Activated T-helper 2 cell treated with anti-CD3 and anti-CD28 coated beads, Interferon-gamma antibody, Interleukin-2, Interleukin-4, amounts not matched to agents 10 μg/mL and 5 μg/mL and 100 μg/mL, durations not matched to agents 14 hours and 24 hours and 36 hours (primary cell): ENCODE measurements around the gene MRPS18B. TPM values are rescaled to one million over a fixed set of nuclear protein-coding genes. Genes with fewer than 3 reads are reported as not detected.

ENCODE experiments used
- DNase-seq: peaks from one replicate; pipeline ENCODE4 v3.0.0; 2021; ENCODE audit warnings: low spot score
- H3K27ac Mint-ChIP-seq: one replicate; pipeline ENCODE4 v1.8.0; 2021; ENCODE audit warnings: mixed read lengths
- H3K27me3 Mint-ChIP-seq: one replicate; pipeline ENCODE4 v1.8.0; 2021; ENCODE audit warnings: low read depth, mixed read lengths
- H3K36me3 Mint-ChIP-seq: one replicate; pipeline ENCODE4 v1.8.0; 2021; ENCODE audit warnings: low read depth, mixed read lengths
- H3K4me1 Mint-ChIP-seq: one replicate; pipeline ENCODE4 v1.8.0; 2021; ENCODE audit warnings: low read depth, mixed read lengths
- H3K4me3 Mint-ChIP-seq: one replicate; pipeline ENCODE4 v1.8.0; 2021; ENCODE audit warnings: low read depth, mild to moderate bottlenecking, moderate library complexity, mixed read lengths
- H3K9me3 Mint-ChIP-seq: one replicate; pipeline ENCODE4 v1.8.0; 2021; ENCODE audit warnings: mixed read lengths
- intact Hi-C: fragments of 100-400 bp; cut with micrococcal nuclease; formaldehyde crosslinking; loops from one replicate; pipeline ENCODE4 v1.15.1; 2023
- total RNA-seq: library from RNA; stranded (reverse); gene quantifications from 2 replicates; pipeline ENCODE4 v1.2.3, GENCODE V29; 2022

Gene MRPS18B
- total RNA-seq, result 71.9 and 74.9 TPM in 2 replicates

- intact Hi-C loops, result loop anchor here (1.0 to 10.0 kb wide), 9 partner anchors 9 to 927 kb away; partner anchors contain the start of genes ABCF1, ATAT1, ATP6V1G2 and C6orf136
- Mint-ChIP-seq H3K4me3 (peak within 1 kb of the TSS; percentile 96), H3K27me3 (peaks cover 3% of the 10 kb centered on the region), H3K36me3 (peaks cover 73% of the 10 kb centered on the region), H3K4me1 (peaks cover 26% of the 10 kb centered on the region), H3K9me3 (no peaks in the 10 kb centered on the region), H3K27ac (peak within 1 kb of the TSS; percentile 98)
- DNase-seq, result peak; percentile 97
Measured at GRCh38 chr6:30617565-30618269, at the start of gene MRPS18B. MRPS18B (plus strand) TSS chr6:30617840; CDS start chr6:30617866, 26 bp downstream.

- Mint-ChIP-seq H3K36me3 (peaks cover 28% of the 10 kb centered on the region), H3K27ac (no peak overlapping the region), H3K9me3 (no peaks in the 10 kb centered on the region), H3K4me1 (peaks cover 42% of the 10 kb centered on the region), H3K27me3 (no peaks in the 10 kb centered on the region), H3K4me3 (no peak overlapping the region)
- intact Hi-C loops, result no loop called here
- no peak for DNase-seq
Measured at GRCh38 chr6:30568245-30568644, 49.4 kb upstream of the MRPS18B start.

DNA sequence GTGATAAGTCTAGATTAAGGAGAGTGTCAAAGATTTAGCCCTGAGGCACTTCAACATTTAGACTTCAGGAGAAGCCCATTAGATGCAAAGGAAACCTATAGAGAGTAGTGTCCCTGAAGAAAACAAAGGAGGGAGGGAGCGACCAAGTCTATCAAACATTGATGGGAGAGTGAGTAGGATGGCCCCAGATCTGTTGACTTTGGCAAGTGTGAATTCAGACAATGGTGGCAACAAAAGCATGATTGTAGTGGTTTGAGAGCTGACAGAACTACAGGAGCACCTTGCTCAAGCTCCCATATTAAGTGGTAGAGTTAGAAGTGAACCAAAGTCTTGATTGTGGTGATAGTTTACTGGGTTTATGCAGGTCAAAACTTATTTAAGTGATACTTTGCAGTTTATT, 47.4 kb upstream of the MRPS18B start:
- Mint-ChIP-seq H3K27ac (peak overlapping the region; percentile 24), H3K9me3 (no peaks in the 10 kb centered on the region), H3K36me3 (peaks cover 32% of the 10 kb centered on the region), H3K27me3 (no peaks in the 10 kb centered on the region), H3K4me3 (peak overlapping the region; percentile 91), H3K4me1 (peaks cover 58% of the 10 kb centered on the region)
- intact Hi-C loops, result loop anchor here (5.0 to 10.0 kb wide), 2 partner anchors 147 to 245 kb away; partner anchors contain the start of genes MDC1 and TRIM39
- no peak for DNase-seq

- peak overlapping the region; percentile 92 for H3K27ac Mint-ChIP-seq
- H3K4me3 Mint-ChIP-seq, result peak overlapping the region; percentile 91
- no peaks in the 10 kb centered on the region for H3K27me3 Mint-ChIP-seq
- no peak for DNase-seq
- intact Hi-C loops, result loop anchor here (1.0 to 10.0 kb wide), 4 partner anchors 14 to 246 kb away; partner anchors contain the start of genes GNL1, MDC1, MRPS18B and PPP1R10
- H3K9me3 Mint-ChIP-seq, result no peaks in the 10 kb centered on the region
- peaks cover 32% of the 10 kb centered on the region for H3K36me3 Mint-ChIP-seq
- H3K4me1 Mint-ChIP-seq, result peaks cover 57% of the 10 kb centered on the region
Measured at GRCh38 chr6:30570740-30571074, 46.9 kb upstream of the MRPS18B start.

GRCh38 chr6:30571075-30571761, 46.4 kb upstream of the MRPS18B start, which contains the start of gene ABCF1:
ABCF1 (plus strand) TSS chr6:30571442; CDS start chr6:30571488, 46 bp downstream.
- Mint-ChIP-seq H3K27me3 (no peaks in the 10 kb centered on the region), H3K9me3 (no peaks in the 10 kb centered on the region), H3K4me3 (peak within 1 kb of the TSS; percentile 91), H3K36me3 (peaks cover 32% of the 10 kb centered on the region), H3K4me1 (peaks cover 56% of the 10 kb centered on the region), H3K27ac (peak within 1 kb of the TSS; percentile 92)
- intact Hi-C loops, result loop anchor here (1.0 to 10.0 kb wide), 4 partner anchors 15 to 246 kb away; partner anchors contain the start of genes GNL1, MDC1, MRPS18B and PPP1R10
- peak; percentile 99 for DNase-seq

- intact Hi-C loops, result loop anchor here (1.0 to 10.0 kb wide), 4 partner anchors 15 to 247 kb away; partner anchors contain the start of genes GNL1, MDC1, MRPS18B and PPP1R10
- Mint-ChIP-seq H3K27me3 (no peaks in the 10 kb centered on the region), H3K4me3 (peak overlapping the region; percentile 91), H3K9me3 (no peaks in the 10 kb centered on the region), H3K4me1 (peaks cover 57% of the 10 kb centered on the region), H3K36me3 (peaks cover 35% of the 10 kb centered on the region), H3K27ac (peak overlapping the region; percentile 92)
- DNase-seq, result no peak
Measured at GRCh38 chr6:30571762-30572082, 45.9 kb upstream of the MRPS18B start.

GRCh38 chr6:30572148-30572547, 45.5 kb upstream of the MRPS18B start:
- intact Hi-C loops, result loop anchor here (5.0 to 10.0 kb wide), 2 partner anchors 145 to 247 kb away; partner anchors contain the start of genes MDC1 and TRIM39
- DNase-seq, result no peak
- H3K36me3 Mint-ChIP-seq, result peaks cover 40% of the 10 kb centered on the region
- H3K4me3 Mint-ChIP-seq, result peak overlapping the region; percentile 91
- H3K27ac Mint-ChIP-seq, result peak overlapping the region; percentile 92
- H3K27me3 Mint-ChIP-seq, result no peaks in the 10 kb centered on the region
- H3K4me1 Mint-ChIP-seq, result peaks cover 57% of the 10 kb centered on the region
- no peaks in the 10 kb centered on the region for H3K9me3 Mint-ChIP-seq

GRCh38 chr6:30573113-30573512, 44.5 kb upstream of the MRPS18B start:
- peaks cover 49% of the 10 kb centered on the region for H3K36me3 Mint-ChIP-seq
- intact Hi-C loops, result loop anchor here (5.0 to 10.0 kb wide), 2 partner anchors 144 to 248 kb away; partner anchors contain the start of genes MDC1 and TRIM39

GRCh38 chr6:30578051-30578450, 39.6 kb upstream of the MRPS18B start:
- Mint-ChIP-seq H3K36me3 (peaks cover 80% of the 10 kb centered on the region), H3K9me3 (no peaks in the 10 kb centered on the region), H3K27ac (no peak overlapping the region), H3K4me3 (no peak overlapping the region), H3K4me1 (peaks cover 22% of the 10 kb centered on the region), H3K27me3 (no peaks in the 10 kb centered on the region)
- DNase-seq, result no peak
- intact Hi-C loops, result loop anchor here (10.0 kb wide), 1 partner anchor 253 kb away; the partner anchor contains the start of gene TRIM39

More at GRCh38 chr6:30573113-30573512, 44.5 kb upstream of the MRPS18B start:
- H3K27me3 Mint-ChIP-seq, result no peaks in the 10 kb centered on the region
- H3K4me1 Mint-ChIP-seq, result peaks cover 53% of the 10 kb centered on the region
- peak overlapping the region; percentile 91 for H3K4me3 Mint-ChIP-seq
- DNase-seq, result no peak
- no peaks in the 10 kb centered on the region for H3K9me3 Mint-ChIP-seq
- peak overlapping the region; percentile 10 for H3K27ac Mint-ChIP-seq

DNA sequence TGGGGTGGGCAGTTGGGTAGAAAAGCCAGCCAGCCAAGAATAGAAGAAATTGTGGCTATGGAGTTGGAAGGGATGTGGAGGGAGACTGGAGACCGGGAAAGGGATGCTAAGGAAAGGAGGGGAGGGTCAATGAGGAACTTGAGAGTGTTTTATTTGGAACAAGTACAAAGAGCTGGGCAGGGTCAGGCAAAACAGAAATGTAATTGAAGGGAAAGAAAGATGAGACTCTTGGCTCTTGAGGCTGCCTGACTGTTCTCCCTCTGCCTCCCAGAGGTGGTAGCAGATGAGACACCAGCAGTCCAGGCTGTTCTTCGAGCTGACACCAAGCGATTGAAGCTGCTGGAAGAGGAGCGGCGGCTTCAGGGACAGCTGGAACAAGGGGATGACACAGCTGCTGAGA, 33.7 kb upstream of the MRPS18B start:
- Mint-ChIP-seq H3K27me3 (no peaks in the 10 kb centered on the region), H3K36me3 (peaks cover 87% of the 10 kb centered on the region), H3K27ac (no peak overlapping the region), H3K4me3 (no peak overlapping the region), H3K9me3 (no peaks in the 10 kb centered on the region), H3K4me1 (no peaks in the 10 kb centered on the region)
- intact Hi-C loops, result no loop called here
- no peak for DNase-seq

DNA sequence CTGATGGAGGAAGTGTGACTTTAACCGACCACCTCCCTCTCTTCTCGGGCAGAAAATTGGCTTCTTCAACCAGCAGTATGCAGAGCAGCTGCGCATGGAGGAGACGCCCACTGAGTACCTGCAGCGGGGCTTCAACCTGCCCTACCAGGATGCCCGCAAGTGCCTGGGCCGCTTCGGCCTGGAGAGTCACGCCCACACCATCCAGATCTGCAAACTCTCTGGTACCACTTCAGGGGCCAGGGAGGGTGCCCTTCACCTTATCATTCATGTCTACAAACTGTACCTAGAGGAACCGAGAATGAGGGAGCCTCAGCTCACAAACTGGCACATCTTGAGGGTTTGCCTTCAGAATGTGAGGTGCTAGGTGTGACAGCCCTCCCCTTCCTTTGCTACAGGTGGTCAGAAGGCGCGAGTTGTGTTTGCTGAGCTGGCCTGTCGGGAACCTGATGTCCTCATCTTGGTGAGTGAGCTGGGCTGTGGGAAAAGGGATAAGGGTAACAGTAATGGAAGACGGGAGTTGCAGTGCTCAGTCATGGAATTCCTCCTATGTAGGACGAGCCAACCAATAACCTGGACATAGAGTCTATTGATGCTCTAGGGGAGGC, 27.8 kb upstream of the MRPS18B start:
- intact Hi-C loops, result no loop called here
- H3K4me1 Mint-ChIP-seq, result peaks cover 1% of the 10 kb centered on the region
- no peaks in the 10 kb centered on the region for H3K9me3 Mint-ChIP-seq
- H3K36me3 Mint-ChIP-seq, result peaks cover 76% of the 10 kb centered on the region
- H3K27me3 Mint-ChIP-seq, result no peaks in the 10 kb centered on the region
- no peak overlapping the region for H3K4me3 Mint-ChIP-seq
- DNase-seq, result no peak
- no peak overlapping the region for H3K27ac Mint-ChIP-seq

- Mint-ChIP-seq H3K4me1 (peaks cover 1% of the 10 kb centered on the region), H3K9me3 (no peaks in the 10 kb centered on the region), H3K36me3 (peaks cover 75% of the 10 kb centered on the region), H3K27me3 (no peaks in the 10 kb centered on the region), H3K4me3 (no peak overlapping the region), H3K27ac (no peak overlapping the region)
- no peak for DNase-seq
- intact Hi-C loops, result no loop called here
Measured at GRCh38 chr6:30590509-30590908, 27.1 kb upstream of the MRPS18B start.
